ENCODE results near the gene ECHDC3. TPM values are rescaled to one million over a fixed set of nuclear protein-coding genes. Genes with fewer than 3 reads are reported as not detected.

Gene ECHDC3
- total and polyA plus RNA-seq, 10 of the 15 experiments (the other 5 are each of a cell fraction or from before 2014, with no cell fraction given) = 0.16 to 10.0 (median 6.0) TPM

GRCh38 chr10:11754173-11754572 is 12.0 kb downstream of the ECHDC3 start:
- Histone ChIP-seq H3K79me2 (ENCODE audit: control insufficient read depth, insufficient read depth, low read length) (no peaks in the 10 kb centered on the region), H3K9ac (ENCODE audit: control insufficient read depth, insufficient read depth, low read length) (no peak overlapping the region), H3K9me3 (replicated peaks; ENCODE audit: control insufficient read depth, insufficient read depth, low read length) (no peaks in the 10 kb centered on the region), H3K27ac (ENCODE audit: control insufficient read depth, insufficient read depth) (no peak overlapping the region), H3K27me3 (replicated peaks in 1 of 2; ENCODE audit: control insufficient read depth in 2 of 2, insufficient read depth in 2 of 2, low read length in 1 of 2) (no peaks in the 10 kb centered on the region), H3K4me2 (ENCODE audit: control insufficient read depth, insufficient read depth) (no peak overlapping the region), H3K36me3 (ENCODE audit: control insufficient read depth in 2 of 2, insufficient read depth in 2 of 2, low read length in 1 of 2) (no peaks in the 10 kb centered on the region), H3K4me3 (no peak overlapping the region), H3K4me1 (ENCODE audit: control insufficient read depth, insufficient read depth, low read length) (peaks cover 7% of the 10 kb centered on the region), H4K20me1 (ENCODE audit: control insufficient read depth, insufficient read depth) (no peaks in the 10 kb centered on the region), H2AFZ (ENCODE audit: control insufficient read depth, low read depth, low read length) (no peak overlapping the region)
- ChIA-PET CTCF (interaction anchor here (1.2 to 8.8 kb wide), 3 partner anchors 114 to 239 kb away, joined by 3 to 125 read pairs (median 52); no protein-coding TSS in a partner anchor), RAD21 (ENCODE audit: unreplicated experiment) (interaction anchor here (1.0 to 1.6 kb wide), 3 partner anchors 55 to 239 kb away, joined by 4 to 10 read pairs (median 4); no protein-coding TSS in a partner anchor), SMC1A (ENCODE audit: uncharacterized antibody, unreplicated experiment) (interaction anchor here (0.8 to 2.0 kb wide), 5 partner anchors 34 to 240 kb away, joined by 3 to 9 read pairs (median 4); no protein-coding TSS in a partner anchor), POLR2A (no interaction called here)
- intact Hi-C loops (cut with micrococcal nuclease; ENCODE audit: unreplicated experiment) (no loop called here), in situ Hi-C loops (cut with MboI) (no loop called here)
- ATAC-seq (no peak), FAIRE-seq (no peak), DNase-seq (ENCODE audit: low read depth, low spot score) (no peak)
- WGBS (ENCODE audit: insufficient coverage, insufficient replicate concordance, low lambda C conversion rate, missing lambda C conversion rate) = 0% methylated on average over 1 of the region's 1 CpG
- BruUV-seq (replicated peaks) = no TSS peak
- TF ChIP-seq ETV6 (conservative IDR thresholded peaks at IDR 0.05 in 1 of 2, IDR thresholded peaks at IDR 0.05 in 1 of 2; ENCODE audit: borderline replicate concordance in 1 of 2, low read depth in 1 of 2) (no peak), NKRF (conservative IDR thresholded peaks at IDR 0.05) (no peak), POLR2A (IDR thresholded peaks at IDR 0.05; ENCODE audit: low read depth, low read length) (no peak), SUPT20H (IDR thresholded peaks at IDR 0.05; ENCODE audit: borderline replicate concordance, control insufficient read depth, low read depth, low read length) (no peak), ZNF24 (IDR thresholded peaks at IDR 0.05) (no peak), WRNIP1 (IDR thresholded peaks at IDR 0.05; ENCODE audit: borderline replicate concordance, low read depth, low read length) (no peak), BHLHE40 (IDR thresholded peaks at IDR 0.05; ENCODE audit: borderline replicate concordance in 1 of 2, low read depth in 2 of 2, low read length in 1 of 2) (no peak), MYB (IDR thresholded peaks at IDR 0.05; ENCODE audit: borderline replicate concordance, low read depth, low read length) (no peak), RELA (IDR thresholded peaks at IDR 0.05; ENCODE audit: borderline replicate concordance, partially characterized antibody) (no peak), RELB (IDR thresholded peaks at IDR 0.05; ENCODE audit: low read depth) (no peak), ZZZ3 (IDR thresholded peaks at IDR 0.05; ENCODE audit: control insufficient read depth, insufficient read length, low read depth) (no peak), CEBPZ (IDR thresholded peaks at IDR 0.05; ENCODE audit: low read depth, low read length) (no peak), USF1 (IDR thresholded peaks at IDR 0.05; ENCODE audit: borderline replicate concordance, extremely low read length, insufficient read depth, low read depth, low read length) (no peak)
